ENCODE measurements around the gene MLST8. TPM values are rescaled to one million over a fixed set of nuclear protein-coding genes. Genes with fewer than 3 reads are reported as not detected.

Gene MLST8
- total RNA-seq, 1 donor from 2014 or later: 25.3 TPM

- DNase-seq (ENCODE audit: missing footprints): no peak
- no peak for ATAC-seq
- intact Hi-C loops (cut with DNase I): no loop called here
These were observed 34.4 kb upstream of the MLST8 start for GRCh38 chr16:2170587-2171435.

- intact Hi-C loops (cut with DNase I): no loop called here
- ATAC-seq (no peak), DNase-seq (ENCODE audit: missing footprints) (no peak)
These were observed 33.6 kb upstream of the MLST8 start for GRCh38 chr16:2171601-2172178.

DNA sequence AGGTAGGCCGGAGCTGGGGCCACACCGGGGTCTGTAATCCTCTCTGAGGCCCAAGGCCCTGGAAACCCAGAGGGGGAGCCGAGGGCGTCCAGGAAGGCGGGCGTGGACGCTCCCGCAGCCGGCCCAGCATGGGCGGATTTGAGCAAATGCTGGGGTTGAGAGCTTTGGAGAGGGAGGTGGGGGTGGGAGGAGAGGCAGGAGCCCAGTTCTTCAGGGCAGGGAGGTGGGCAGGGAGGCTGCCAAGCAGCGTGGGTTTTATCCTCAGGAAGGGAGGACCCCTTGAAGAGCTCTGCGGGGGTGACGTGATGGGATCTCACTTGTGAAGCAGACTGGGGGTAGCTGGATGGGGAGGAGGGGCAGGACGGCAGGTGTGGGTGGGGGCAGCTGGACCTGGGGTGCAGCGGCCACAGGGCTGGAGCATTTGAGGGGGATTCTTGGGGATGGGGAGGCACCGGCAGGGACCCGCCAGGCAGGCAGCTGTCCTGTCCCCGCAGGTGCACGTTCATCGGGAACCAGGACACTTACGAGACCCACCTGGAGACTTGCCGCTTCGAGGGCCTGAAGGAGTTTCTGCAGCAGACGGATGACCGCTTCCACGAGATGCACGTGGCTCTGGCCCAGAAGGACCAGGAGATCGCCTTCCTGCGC, 32.4 kb upstream of the MLST8 start:
- DNase-seq (ENCODE audit: missing footprints): no peak
- intact Hi-C loops (cut with DNase I): no loop called here
- ATAC-seq: no peak

- ATAC-seq (no peak), DNase-seq (ENCODE audit: missing footprints) (no peak)
- intact Hi-C loops (cut with DNase I): no loop called here
These were observed 31.9 kb upstream of the MLST8 start for GRCh38 chr16:2173366-2173765.

DNA sequence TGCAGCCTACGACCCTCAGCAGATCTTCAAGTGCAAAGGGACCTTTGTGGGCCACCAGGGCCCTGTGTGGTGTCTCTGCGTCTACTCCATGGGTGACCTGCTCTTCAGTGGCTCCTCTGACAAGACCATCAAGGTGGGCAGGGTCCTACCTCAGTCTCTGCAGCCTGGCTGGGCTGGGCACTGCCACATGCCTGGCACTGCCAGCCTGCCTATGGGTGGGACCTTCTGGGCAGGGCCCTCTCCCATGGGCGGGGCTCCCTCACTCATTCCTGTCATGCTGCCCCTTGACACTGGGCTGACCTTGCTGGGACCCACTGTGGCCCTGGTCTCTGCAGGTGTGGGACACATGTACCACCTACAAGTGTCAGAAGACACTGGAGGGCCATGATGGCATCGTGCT, 31.3 kb upstream of the MLST8 start:
- ATAC-seq: no peak
- intact Hi-C loops (cut with DNase I): no loop called here
- no peak for DNase-seq (ENCODE audit: missing footprints)

DNA sequence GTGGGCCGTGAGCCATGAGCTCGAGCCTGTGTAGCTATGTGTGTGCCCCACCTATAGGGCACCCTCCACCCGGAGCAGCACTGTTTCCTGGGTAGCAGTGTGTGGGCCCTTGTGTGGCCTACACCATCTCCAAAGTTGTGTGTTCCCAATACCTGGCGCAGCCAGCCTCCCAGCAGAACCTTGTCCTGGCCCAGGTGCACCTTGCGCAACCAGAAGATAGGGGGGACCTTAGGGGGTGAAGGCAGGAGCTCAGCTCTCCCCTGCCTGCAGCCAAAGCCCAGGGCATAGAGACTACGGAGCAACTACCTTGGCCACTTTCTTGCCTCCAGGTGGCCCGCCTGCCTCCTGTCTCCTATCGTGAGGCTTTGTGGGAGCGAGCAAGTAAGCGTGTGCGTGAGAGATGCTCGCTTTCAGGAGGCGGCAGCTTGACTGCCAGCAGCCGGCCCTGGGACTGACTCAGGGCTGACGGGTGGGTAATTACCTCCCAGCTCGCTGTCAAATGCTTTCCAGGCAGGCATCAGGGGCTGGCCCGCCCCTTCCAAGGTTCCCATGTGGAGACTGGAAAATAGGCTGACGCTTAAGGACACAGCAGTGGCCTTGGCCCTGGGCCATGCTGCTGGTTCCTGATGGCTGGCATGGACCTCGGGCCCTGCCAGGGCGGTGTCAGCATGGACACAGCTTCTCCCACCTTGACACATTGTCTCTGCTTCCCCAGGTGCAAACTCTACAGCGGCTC, 30.7 kb upstream of the MLST8 start:
- no peak for ATAC-seq
- intact Hi-C loops (cut with DNase I): no loop called here
- DNase-seq (ENCODE audit: missing footprints): no peak

GRCh38 chr16:2175454-2175853, 29.8 kb upstream of the MLST8 start:
- intact Hi-C loops (cut with DNase I): no loop called here
- ATAC-seq: no peak
- DNase-seq (ENCODE audit: missing footprints): no peak

DNA sequence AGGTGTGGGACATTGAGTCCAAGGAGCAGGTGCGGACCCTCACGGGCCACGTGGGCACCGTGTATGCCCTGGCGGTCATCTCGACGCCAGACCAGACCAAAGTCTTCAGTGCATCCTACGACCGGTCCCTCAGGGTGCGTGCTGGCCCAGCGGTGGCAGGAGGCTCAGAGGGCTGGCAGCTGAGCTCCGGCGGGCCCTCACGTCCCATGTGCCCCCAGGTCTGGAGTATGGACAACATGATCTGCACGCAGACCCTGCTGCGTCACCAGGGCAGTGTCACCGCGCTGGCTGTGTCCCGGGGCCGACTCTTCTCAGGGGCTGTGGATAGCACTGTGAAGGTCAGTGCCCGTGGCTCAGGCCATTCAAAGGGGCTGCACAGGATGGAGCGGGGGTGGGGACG, 29.2 kb upstream of the MLST8 start:
- intact Hi-C loops (cut with DNase I): no loop called here
- DNase-seq (ENCODE audit: missing footprints) (no peak), ATAC-seq (no peak)

GRCh38 chr16:2177101-2177500, 28.2 kb upstream of the MLST8 start:
- DNase-seq (ENCODE audit: missing footprints) (no peak), ATAC-seq (no peak)
- intact Hi-C loops (cut with DNase I): no loop called here

GRCh38 chr16:2177561-2177960, 27.7 kb upstream of the MLST8 start:
- DNase-seq (ENCODE audit: missing footprints) (no peak), ATAC-seq (no peak)
- intact Hi-C loops (cut with DNase I): no loop called here

DNA sequence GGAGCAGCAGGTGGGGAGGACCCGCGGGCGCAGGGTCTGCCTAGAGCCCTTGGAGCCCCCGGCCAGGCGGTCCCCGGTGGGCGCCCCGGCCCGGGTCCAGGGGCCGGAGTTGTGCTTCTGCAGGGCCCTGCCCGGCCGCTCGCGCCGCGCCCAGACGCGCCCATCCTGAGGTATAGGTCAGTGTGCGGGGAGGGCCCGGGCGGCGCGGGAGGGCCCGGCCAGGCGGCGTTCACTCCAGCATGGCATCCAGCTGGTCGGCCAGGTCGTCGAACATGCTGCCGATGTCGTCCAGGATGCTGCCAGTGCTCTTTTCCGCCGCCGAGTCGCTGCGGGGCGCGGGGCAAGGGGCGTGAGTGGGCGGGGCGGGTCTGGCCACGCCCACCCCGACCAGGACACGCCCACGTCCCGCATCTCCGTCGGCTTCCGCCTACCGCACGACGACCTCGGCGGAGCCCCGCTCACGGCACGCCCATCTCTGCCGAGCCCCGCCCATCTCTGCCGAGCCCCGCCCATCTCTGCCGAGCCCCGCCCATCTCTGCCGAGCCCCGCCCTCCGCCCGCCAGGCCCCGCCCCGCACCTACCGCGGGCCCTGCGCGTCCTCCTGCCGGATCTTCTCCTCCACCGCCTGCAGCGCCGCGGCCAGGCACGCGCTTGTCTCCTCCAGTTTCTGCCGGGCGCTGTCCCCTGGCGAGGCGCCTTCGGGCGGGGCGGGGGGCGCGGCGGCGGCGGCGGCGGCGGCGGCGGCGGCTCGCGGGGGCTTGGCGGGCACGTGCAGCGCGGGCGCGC, 26.7 kb upstream of the MLST8 start:
- no peak for DNase-seq (ENCODE audit: missing footprints)
- intact Hi-C loops (cut with DNase I): no loop called here
- ATAC-seq: peak; percentile 11

GRCh38 chr16:2179107-2179501, 26.1 kb upstream of the MLST8 start:
- no peak for DNase-seq (ENCODE audit: missing footprints)
- no peak for ATAC-seq
- intact Hi-C loops (cut with DNase I): no loop called here

DNA sequence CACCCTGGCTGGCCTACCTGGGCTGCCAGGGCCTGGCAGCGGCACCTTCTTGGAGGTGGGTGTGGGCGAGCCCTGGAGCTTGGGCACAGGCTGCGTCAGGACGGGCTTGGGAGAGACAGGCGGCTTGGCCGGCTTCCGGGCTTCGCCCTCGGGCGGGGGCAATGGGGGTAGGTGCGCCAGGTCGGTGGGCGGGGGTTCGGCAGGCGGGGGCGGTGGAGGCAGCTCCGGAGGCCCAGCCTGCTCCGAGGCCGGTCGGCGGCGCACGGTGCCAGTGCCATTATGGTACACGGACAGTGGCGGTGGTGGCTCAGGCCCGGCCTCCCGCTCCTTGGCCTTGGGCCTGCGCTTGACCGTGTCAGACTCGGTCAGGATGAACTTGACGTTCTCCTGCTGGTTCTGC, 25.7 kb upstream of the MLST8 start:
- ATAC-seq (no peak), DNase-seq (ENCODE audit: missing footprints) (no peak)
- intact Hi-C loops (cut with DNase I): no loop called here

DNA sequence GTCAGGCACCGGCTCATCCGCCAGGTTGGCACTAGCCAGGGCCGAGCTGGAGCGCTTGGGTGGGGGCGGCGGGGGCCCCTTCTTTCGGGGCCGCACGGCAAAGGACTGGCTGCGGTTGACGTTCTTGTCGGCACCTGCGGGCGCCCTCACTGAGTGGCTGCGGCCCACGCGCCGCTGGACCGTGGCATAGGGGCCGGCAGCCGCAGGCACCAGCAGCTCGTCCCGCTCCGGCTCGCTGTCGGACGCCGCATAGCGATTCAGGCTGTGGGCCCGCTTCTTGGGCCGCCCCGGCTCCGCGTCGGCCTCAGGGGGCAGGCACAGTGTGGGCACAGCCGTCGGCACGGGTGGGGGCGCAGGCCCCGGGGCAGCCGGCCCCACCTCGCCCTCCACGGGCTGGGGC, 24.8 kb upstream of the MLST8 start:
- ATAC-seq: no peak
- intact Hi-C loops (cut with DNase I): no loop called here
- no peak for DNase-seq (ENCODE audit: missing footprints)

- ATAC-seq (no peak), DNase-seq (ENCODE audit: missing footprints) (no peak)
- intact Hi-C loops (cut with DNase I): no loop called here
These were observed 24.0 kb upstream of the MLST8 start for GRCh38 chr16:2180962-2181923.

- intact Hi-C loops (cut with DNase I): no loop called here
- ATAC-seq (no peak), DNase-seq (ENCODE audit: missing footprints) (no peak)
These were observed 23.3 kb upstream of the MLST8 start for GRCh38 chr16:2181952-2182351.

DNA sequence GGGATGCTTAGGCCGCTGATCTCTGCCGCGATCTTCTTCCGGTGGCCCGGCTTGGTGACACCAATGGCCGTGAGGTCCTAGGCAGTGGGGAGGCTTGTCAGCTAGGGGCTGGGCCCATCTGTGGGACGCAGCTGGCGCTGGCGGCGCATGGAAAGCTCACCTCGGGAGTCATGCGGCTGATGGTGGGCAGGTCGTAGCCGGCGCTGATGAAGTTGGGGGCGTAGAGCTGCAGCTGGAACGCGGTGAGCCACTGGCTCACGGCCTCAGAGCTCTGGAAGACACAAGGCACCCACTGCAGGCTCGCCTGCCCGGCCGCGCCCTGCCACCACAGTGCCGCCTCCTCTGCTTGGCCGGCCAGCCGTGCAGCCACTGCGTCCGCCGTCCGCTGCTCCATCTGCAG, 21.6 kb upstream of the MLST8 start:
- intact Hi-C loops (cut with DNase I): no loop called here
- DNase-seq (ENCODE audit: missing footprints) (no peak), ATAC-seq (no peak)

DNA sequence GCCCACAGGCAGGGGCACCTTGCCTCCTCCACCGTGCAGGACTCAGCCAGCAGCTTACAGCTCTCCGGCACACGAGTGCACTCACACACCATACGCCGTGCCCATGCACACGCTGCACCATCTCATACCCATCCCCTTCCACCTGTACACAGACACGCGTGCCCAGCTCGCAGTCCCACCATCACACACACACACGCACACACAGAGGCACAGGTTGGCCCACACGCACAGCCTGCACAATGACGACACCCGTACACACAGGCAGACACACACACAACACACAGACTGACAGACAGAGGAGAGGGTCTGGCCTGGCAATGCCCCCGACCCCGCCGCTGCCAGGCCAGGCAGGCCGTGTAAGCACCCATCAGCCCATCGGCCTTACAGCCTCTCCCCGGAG, 20.9 kb upstream of the MLST8 start:
- no peak for ATAC-seq
- no peak for DNase-seq (ENCODE audit: missing footprints)
- intact Hi-C loops (cut with DNase I): no loop called here

All from Right ventricle myocardium inferior (tissue), 1 donor.